Renal pelvis (tissue), 4 donors: ENCODE data around the gene CACNA2D3. TPM values are rescaled to one million over a fixed set of nuclear protein-coding genes. Genes with fewer than 3 reads are reported as not detected.

Experiments used
- DNase-seq: peaks from one replicate; pipeline ENCODE4 v3.0.0-alpha.2; 2013
- polyA plus RNA-seq, 3 donors: library from polyadenylated mRNA; unstranded; fragments of 120-200 nt; gene quantifications; one replicate each; pipeline ENCODE4 v1.2.1, GENCODE V29; 2013; ENCODE audit not compliant: insufficient read length in 3 of 3

CACNA2D3 gene
- polyA plus RNA-seq, 3 donors = 1.3 to 1.7 (median 1.6) TPM

GRCh38 chr3:55006244-55006676 lies 883.9 kb downstream of the CACNA2D3 start:
- DNase-seq = no peak

- no peak for DNase-seq
These were observed 885.6 kb downstream of the CACNA2D3 start for GRCh38 chr3:55007971-55008370.

GRCh38 chr3:55009372-55009771 lies 887.0 kb downstream of the CACNA2D3 start:
- DNase-seq = no peak

GRCh38 chr3:55012091-55012490 lies 889.7 kb downstream of the CACNA2D3 start:
- DNase-seq = no peak

GRCh38 chr3:55013145-55013925 lies 891.0 kb downstream of the CACNA2D3 start:
- DNase-seq = no peak

GRCh38 chr3:55014081-55014480 lies 891.7 kb downstream of the CACNA2D3 start:
- no peak for DNase-seq

- no peak for DNase-seq
These were observed 892.6 kb downstream of the CACNA2D3 start for GRCh38 chr3:55014906-55015305.

GRCh38 chr3:55017876-55018275 lies 895.5 kb downstream of the CACNA2D3 start:
- DNase-seq = no peak

- DNase-seq = no peak
These were observed 908.6 kb downstream of the CACNA2D3 start for GRCh38 chr3:55030938-55031337.

- DNase-seq = no peak
These were observed 914.7 kb downstream of the CACNA2D3 start for GRCh38 chr3:55036883-55037577.

- DNase-seq = no peak
These were observed 920.2 kb downstream of the CACNA2D3 start for GRCh38 chr3:55042591-55042990.

GRCh38 chr3:55044486-55044885 lies 922.1 kb downstream of the CACNA2D3 start:
- DNase-seq = no peak

GRCh38 chr3:55059027-55059629 lies 936.8 kb downstream of the CACNA2D3 start:
- DNase-seq = no peak

- no peak for DNase-seq
These were observed 938.8 kb downstream of the CACNA2D3 start for GRCh38 chr3:55060896-55061719.

- DNase-seq = no peak
These were observed 939.3 kb downstream of the CACNA2D3 start for GRCh38 chr3:55061720-55062034.

- no peak for DNase-seq
These were observed 941.8 kb downstream of the CACNA2D3 start for GRCh38 chr3:55064164-55064563.

GRCh38 chr3:55065331-55065730 lies 943.0 kb downstream of the CACNA2D3 start:
- DNase-seq = no peak

GRCh38 chr3:55066551-55067047 lies 944.2 kb downstream of the CACNA2D3 start:
- DNase-seq = peak; percentile 53

- DNase-seq = no peak
These were observed 947.6 kb downstream of the CACNA2D3 start for GRCh38 chr3:55069950-55070349.

- DNase-seq = no peak
These were observed 952.4 kb downstream of the CACNA2D3 start for GRCh38 chr3:55074796-55075195.

GRCh38 chr3:55075846-55076245 lies 953.5 kb downstream of the CACNA2D3 start:
- no peak for DNase-seq

GRCh38 chr3:55077726-55078125 lies 955.4 kb downstream of the CACNA2D3 start:
- DNase-seq = no peak
